Measurements from ENCODE around the gene ZDHHC14. TPM values are rescaled to one million over a fixed set of nuclear protein-coding genes. Genes with fewer than 3 reads are reported as not detected.

The ZDHHC14 gene
- total RNA-seq, 4 donors from 2014 or later: 6.5 to 10.4 (median 8.0) TPM

GRCh38 chr6:157343732-157344131, 37.3 kb upstream of the ZDHHC14 start:
- TF ChIP-seq CTCF (IDR thresholded peaks at IDR 0.05; ENCODE audit: low read depth): no peak

- no peak for TF ChIP-seq CTCF (IDR thresholded peaks at IDR 0.05; ENCODE audit: low read depth)
Observed at GRCh38 chr6:157346373-157346772, 34.6 kb upstream of the ZDHHC14 start.

GRCh38 chr6:157358287-157358686, 22.7 kb upstream of the ZDHHC14 start:
- TF ChIP-seq CTCF (IDR thresholded peaks at IDR 0.05; ENCODE audit: low read depth): no peak

- no peak for TF ChIP-seq CTCF (IDR thresholded peaks at IDR 0.05; ENCODE audit: low read depth)
Observed at GRCh38 chr6:157361886-157362285, 19.1 kb upstream of the ZDHHC14 start.

GRCh38 chr6:157364705-157365104, 16.3 kb upstream of the ZDHHC14 start:
- no peak for TF ChIP-seq CTCF (IDR thresholded peaks at IDR 0.05; ENCODE audit: low read depth)

DNA sequence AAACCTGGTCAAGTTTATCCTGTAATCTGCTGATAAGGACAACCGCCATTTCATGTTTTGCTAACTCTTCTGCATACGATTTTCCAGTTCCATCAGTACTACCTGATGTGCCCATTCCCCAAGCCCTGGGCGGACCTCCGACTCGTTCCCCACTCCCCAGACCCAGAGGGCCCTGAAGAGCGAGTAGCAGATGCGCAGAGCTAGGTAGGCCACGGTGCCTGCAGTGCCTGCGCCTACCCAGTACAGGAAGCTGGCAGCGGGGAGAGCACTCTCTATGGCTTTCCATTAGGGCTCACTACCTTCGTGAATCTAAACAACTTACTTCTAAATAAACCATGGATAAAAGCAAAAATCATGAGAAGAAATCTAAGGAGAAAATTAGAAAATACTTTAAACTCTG, 14.3 kb upstream of the ZDHHC14 start:
- TF ChIP-seq CTCF (IDR thresholded peaks at IDR 0.05; ENCODE audit: low read depth): no peak

- TF ChIP-seq CTCF (IDR thresholded peaks at IDR 0.05; ENCODE audit: low read depth): no peak
Observed at GRCh38 chr6:157368359-157369049, 12.5 kb upstream of the ZDHHC14 start.
